Smooth muscle cell (in vitro differentiated cells): ENCODE results near the gene CES2. TPM values are rescaled to one million over a fixed set of nuclear protein-coding genes. Genes with fewer than 3 reads are reported as not detected.

Experiments used
- DNase-seq: peaks from one replicate; lab custom pipeline; 2025; ENCODE audit not compliant: unreplicated experiment; lab: John Stamatoyannopoulos, UW
- H2AFZ ChIP-seq: fragments of 200-600 bp; sonication (generic); 2 replicates; pipeline ENCODE4 v1.6.0; 2016; ENCODE audit warnings: antibody characterized with exemption, low read depth, mild to moderate bottlenecking
- H3F3A ChIP-seq: fragments of 200-600 bp; sonication (generic); 2 replicates; pipeline ENCODE4 v1.6.0; 2017; ENCODE audit warnings: antibody characterized with exemption, low read depth
- H3K27ac ChIP-seq: fragments of 200-600 bp; sonication (generic); 2 replicates; pipeline ENCODE4 v1.5.1; 2016; ENCODE audit warnings: low read depth, mild to moderate bottlenecking
- H3K27me3 ChIP-seq: fragments of 200-600 bp; sonication (generic); 2 replicates; pipeline ENCODE4 v1.6.1; 2016; ENCODE audit warnings: low read depth, mild to moderate bottlenecking
- H3K36me3 ChIP-seq: fragments of 200-600 bp; sonication (generic); 2 replicates; pipeline ENCODE4 v1.5.1; 2016; ENCODE audit warnings: low read depth
- H3K4me1 ChIP-seq: fragments of 200-600 bp; sonication (generic); 2 replicates; pipeline ENCODE4 v1.5.1; 2016; ENCODE audit warnings: low read depth
- H3K4me2 ChIP-seq: fragments of 200-600 bp; sonication (generic); 2 replicates; pipeline ENCODE4 v1.6.0; 2016; ENCODE audit warnings: mild to moderate bottlenecking
- H3K4me3 ChIP-seq: fragments of 200-600 bp; sonication (generic); 2 replicates; pipeline ENCODE4 v1.5.1; 2016; ENCODE audit warnings: mild to moderate bottlenecking
- H3K79me2 ChIP-seq: fragments of 200-600 bp; sonication (generic); 2 replicates; pipeline ENCODE4 v1.6.0; 2016; ENCODE audit warnings: low read depth, mild to moderate bottlenecking
- H3K9ac ChIP-seq: fragments of 200-600 bp; sonication (generic); 2 replicates; pipeline ENCODE4 v1.6.0; 2016; ENCODE audit warnings: low read depth
- H3K9me3 ChIP-seq: fragments of 200-600 bp; sonication (generic); replicated peaks from 2 replicates; pipeline ENCODE4 v1.5.1; 2016; ENCODE audit warnings: low read depth
- H4K20me1 ChIP-seq: fragments of 200-600 bp; sonication (generic); 2 replicates; pipeline ENCODE4 v1.6.0; 2016; ENCODE audit warnings: low read depth
- CTCF ChIP-seq: fragments of 200-600 bp; sonication (generic); IDR thresholded peaks from 2 replicates; pipeline ENCODE4 v1.5.1; 2017; ENCODE audit warnings: borderline replicate concordance, mild to moderate bottlenecking, antibody characterized with exemption; ENCODE audit not compliant: insufficient read depth, poor library complexity, severe bottlenecking
- WGBS: methylation state at CpG from one replicate; pipeline ENCODE4 v1.1.7; 2016; ENCODE audit warnings: low lambda C conversion rate; 5-methylcytosine and 5-hydroxymethylcytosine counted together
- polyA plus RNA-seq: library from polyadenylated mRNA; unstranded; fragments of >200 nt; fragmentation: Nextera tagmentation; extraction: Ambion mirVana; gene quantifications from 2 replicates; pipeline ENCODE4 v1.2.1, GENCODE V29; 2016
- total RNA-seq: library from RNA; depleted of rRNA; stranded (reverse); fragments of >200 nt; gene quantifications from 2 replicates; pipeline ENCODE4 v1.2.3, GENCODE V29; 2014

The CES2 gene
- total and polyA plus RNA-seq, 2 experiments from 2014 or later, result 12.1 to 26.9 TPM

DNA sequence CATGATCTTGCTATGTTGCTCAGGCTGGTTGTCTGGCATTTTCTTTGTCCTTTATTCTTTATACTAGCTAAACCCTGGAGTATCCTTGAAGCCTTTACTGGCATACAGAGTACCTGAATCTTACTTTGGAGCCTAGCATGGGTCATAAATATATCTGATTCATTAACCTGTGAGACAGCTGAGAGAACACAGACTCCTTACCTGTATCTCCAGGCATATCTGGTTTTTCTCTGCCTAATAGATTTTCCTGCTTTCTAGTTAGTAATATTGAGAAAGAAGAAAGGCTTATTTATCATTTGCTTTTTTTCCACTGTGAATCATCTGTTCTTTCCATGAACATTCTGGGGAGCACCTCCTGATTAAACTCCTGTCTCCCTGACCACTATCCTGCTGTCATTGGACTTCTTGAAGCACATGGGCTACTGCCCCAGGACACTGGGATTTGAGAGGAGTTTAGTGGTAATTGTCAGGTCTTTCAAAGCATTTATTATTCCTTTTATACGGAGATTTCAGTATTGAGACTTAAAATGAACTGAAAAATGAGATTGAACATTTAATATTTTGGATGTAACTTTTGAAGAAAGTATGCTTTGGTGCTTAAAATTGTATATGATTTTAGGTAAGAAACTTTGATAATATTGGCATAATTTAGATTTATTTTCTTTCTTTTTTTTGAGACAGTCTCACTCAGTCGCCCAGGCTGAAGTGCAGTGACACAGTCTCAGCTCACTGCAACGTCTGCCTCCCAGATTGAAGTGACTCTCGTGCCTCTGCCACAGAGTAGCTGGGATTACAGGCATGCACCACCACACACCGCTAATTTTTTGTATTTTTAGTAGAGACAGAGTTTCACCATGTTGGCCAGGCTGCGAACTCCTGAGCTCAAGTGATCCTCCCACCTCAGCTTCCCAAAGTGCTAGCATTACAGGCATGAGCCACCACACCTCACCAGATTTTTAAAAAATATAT is 46.4 kb upstream of the CES2 start:
- H3K4me3 ChIP-seq, result no peak overlapping the region
- H3K27me3 ChIP-seq, result no peaks in the 10 kb centered on the region
- no peak for TF ChIP-seq CTCF
- H2AFZ ChIP-seq, result no peak overlapping the region
- H3K27ac ChIP-seq, result no peak overlapping the region
- DNase-seq, result no peak
- no peak overlapping the region for H3K4me2 ChIP-seq
- H3K9me3 ChIP-seq, result no peaks in the 10 kb centered on the region
- WGBS, result 79% methylated on average over 6 of the region's 6 CpGs
- no peaks in the 10 kb centered on the region for H3K79me2 ChIP-seq
- H3K4me1 ChIP-seq, result no peaks in the 10 kb centered on the region
- no peaks in the 10 kb centered on the region for H3K36me3 ChIP-seq
- H3K9ac ChIP-seq, result no peak overlapping the region
- H3F3A ChIP-seq, result no peaks in the 10 kb centered on the region
- H4K20me1 ChIP-seq, result peaks cover 22% of the 10 kb centered on the region

GRCh38 chr16:66889622-66890021 is 45.7 kb upstream of the CES2 start:
- Histone ChIP-seq H3K9me3 (no peaks in the 10 kb centered on the region), H3K36me3 (no peaks in the 10 kb centered on the region), H3K79me2 (no peaks in the 10 kb centered on the region), H3F3A (no peaks in the 10 kb centered on the region), H3K27me3 (no peaks in the 10 kb centered on the region), H4K20me1 (peaks cover 22% of the 10 kb centered on the region), H3K9ac (no peak overlapping the region), H3K4me2 (no peak overlapping the region), H2AFZ (no peak overlapping the region), H3K4me3 (no peak overlapping the region), H3K27ac (no peak overlapping the region), H3K4me1 (no peaks in the 10 kb centered on the region)
- TF ChIP-seq CTCF, result no peak
- 89% methylated on average over 4 of the region's 4 CpGs for WGBS
- DNase-seq, result no peak

GRCh38 chr16:66890799-66891198 is 44.5 kb upstream of the CES2 start:
- no peak overlapping the region for H3K9ac ChIP-seq
- H3K4me1 ChIP-seq, result no peaks in the 10 kb centered on the region
- no peaks in the 10 kb centered on the region for H3F3A ChIP-seq
- H3K27ac ChIP-seq, result no peak overlapping the region
- H3K4me3 ChIP-seq, result no peak overlapping the region
- no peak for DNase-seq
- peaks cover 15% of the 10 kb centered on the region for H4K20me1 ChIP-seq
- no peak overlapping the region for H2AFZ ChIP-seq
- 90% methylated on average over 2 of the region's 2 CpGs for WGBS
- TF ChIP-seq CTCF, result no peak
- no peaks in the 10 kb centered on the region for H3K79me2 ChIP-seq
- no peak overlapping the region for H3K4me2 ChIP-seq
- H3K36me3 ChIP-seq, result no peaks in the 10 kb centered on the region
- H3K9me3 ChIP-seq, result no peaks in the 10 kb centered on the region
- H3K27me3 ChIP-seq, result no peaks in the 10 kb centered on the region
